Mesenchymal stem cell (in vitro differentiated cells and primary cell): ENCODE measurements around the gene MFSD6.

ENCODE experiments used
- DNase-seq: peaks from one replicate; pipeline ENCODE4 v3.0.0-alpha.2; 2013
- H2AFZ ChIP-seq: one replicate; pipeline ENCODE4 v1.6.1; 2013; ENCODE audit warnings: low read depth, mild to moderate bottlenecking, control low read depth, inconsistent platforms, low read length, moderate library complexity
- H2AK5ac ChIP-seq: 2 replicates; pipeline ENCODE4 v1.6.1; 2013; ENCODE audit warnings: low read length, moderate library complexity, mild to moderate bottlenecking, inconsistent platforms; ENCODE audit not compliant: severe bottlenecking
- H2BK120ac ChIP-seq: one replicate; pipeline ENCODE4 v1.6.1; 2013; ENCODE audit warnings: low read depth, mild to moderate bottlenecking, inconsistent platforms, low read length, moderate library complexity
- H2BK12ac ChIP-seq, 2 experiments: one replicate each; pipeline ENCODE4 v1.6.1; 2013; ENCODE audit warnings: inconsistent platforms in 2 of 2, low read length in 2 of 2, mild to moderate bottlenecking in 2 of 2, moderate library complexity in 2 of 2, control low read depth in 1 of 2
- H2BK15ac ChIP-seq: one replicate; pipeline ENCODE4 v1.6.1; 2013; ENCODE audit warnings: mild to moderate bottlenecking, low read depth, inconsistent platforms; ENCODE audit not compliant: poor library complexity, severe bottlenecking
- H2BK5ac ChIP-seq: 2 replicates; pipeline ENCODE4 v1.6.1; 2013; ENCODE audit warnings: low read depth, mild to moderate bottlenecking, low read length, control low read depth, inconsistent platforms; ENCODE audit not compliant: poor library complexity, severe bottlenecking
- H3K14ac ChIP-seq, 2 experiments: one replicate each; pipeline ENCODE4 v1.6.1; 2013; ENCODE audit warnings: inconsistent platforms in 2 of 2, low read length in 2 of 2, control low read depth in 1 of 2, mild to moderate bottlenecking in 1 of 2, moderate library complexity in 1 of 2
- H3K18ac ChIP-seq, 2 experiments: one replicate each; pipeline ENCODE4 v1.6.1; 2013; ENCODE audit warnings: inconsistent platforms in 2 of 2, low read length in 2 of 2, control low read depth in 1 of 2, low read depth in 1 of 2, mild to moderate bottlenecking in 1 of 2
- H3K23ac ChIP-seq, 2 experiments: one replicate each; pipeline ENCODE4 v1.6.1; 2013; ENCODE audit warnings: inconsistent platforms in 2 of 2, low read length in 2 of 2, mild to moderate bottlenecking in 2 of 2, moderate library complexity in 2 of 2, control low read depth in 1 of 2
- H3K27ac ChIP-seq: 2 replicates; pipeline ENCODE4 v1.5.1; 2013; ENCODE audit warnings: mild to moderate bottlenecking, moderate library complexity, low read length, control low read depth, inconsistent platforms; ENCODE audit not compliant: poor library complexity, severe bottlenecking
- H3K27me3 ChIP-seq, 2 experiments: 2 replicates each; pipeline versions ENCODE4 v1.6.1 to v1.7.0; 2013; ENCODE audit warnings: low read length in 2 of 2, mild to moderate bottlenecking in 2 of 2, moderate library complexity in 2 of 2, control low read depth in 1 of 2, inconsistent platforms in 1 of 2; ENCODE audit not compliant: control insufficient read depth in 1 of 2, insufficient read depth in 1 of 2
- H3K36me3 ChIP-seq, 2 experiments: 2 replicates each; pipeline versions ENCODE4 v1.6.1 to v1.7.0; 2013; ENCODE audit warnings: low read length in 2 of 2, control low read depth in 1 of 2, inconsistent platforms in 1 of 2, low read depth in 1 of 2, mild to moderate bottlenecking in 1 of 2; ENCODE audit not compliant: insufficient read depth in 2 of 2, control insufficient read depth in 1 of 2
- H3K4ac ChIP-seq, 2 experiments: one replicate each; pipeline ENCODE4 v1.6.1; 2013; ENCODE audit warnings: inconsistent platforms in 2 of 2, low read length in 2 of 2, mild to moderate bottlenecking in 2 of 2, moderate library complexity in 2 of 2, control low read depth in 1 of 2, low read depth in 1 of 2
- H3K4me1 ChIP-seq: 2 replicates; pipeline ENCODE4 v1.6.1; 2013; ENCODE audit warnings: low read depth, low read length, control low read depth; ENCODE audit not compliant: control insufficient read depth, insufficient read depth
- H3K4me2 ChIP-seq: 2 replicates; pipeline ENCODE4 v1.6.1; 2013; ENCODE audit warnings: low read length, mild to moderate bottlenecking, inconsistent platforms; ENCODE audit not compliant: poor library complexity, severe bottlenecking
- H3K4me3 ChIP-seq, 2 experiments: 2 replicates each; pipeline versions ENCODE4 v1.5.1 to v1.7.0; 2013; ENCODE audit warnings: low read length in 2 of 2, mild to moderate bottlenecking in 2 of 2, control low read depth in 1 of 2, low read depth in 1 of 2; ENCODE audit not compliant: insufficient read depth in 1 of 2
- H3K79me1 ChIP-seq: replicated peaks from 2 replicates; pipeline ENCODE4 v1.6.1; 2013; ENCODE audit warnings: mild to moderate bottlenecking, control low read depth, low read length, inconsistent platforms; ENCODE audit not compliant: poor library complexity, severe bottlenecking
- H3K9ac ChIP-seq: 2 replicates; pipeline ENCODE4 v1.7.0; 2013; ENCODE audit warnings: mild to moderate bottlenecking, low read length, moderate library complexity
- H3K9me3 ChIP-seq: 2 replicates; pipeline ENCODE4 v1.7.0; 2013; ENCODE audit warnings: mild to moderate bottlenecking, low read length; ENCODE audit not compliant: control insufficient read depth
- H4K8ac ChIP-seq: one replicate; pipeline ENCODE4 v1.6.1; 2013; ENCODE audit warnings: inconsistent platforms, mild to moderate bottlenecking, low read length, moderate library complexity
- H4K91ac ChIP-seq: one replicate; pipeline ENCODE4 v1.6.1; 2013; ENCODE audit warnings: mild to moderate bottlenecking, low read length, inconsistent platforms
- WGBS: methylation state at CpG from one replicate; pipeline ENCODE4 v1.1.7; 2013; ENCODE audit warnings: mixed read lengths; 5-methylcytosine and 5-hydroxymethylcytosine counted together

MFSD6 gene

GRCh38 chr2:190387422-190387821, 20.7 kb upstream of the MFSD6 start:
- Histone ChIP-seq H2BK5ac (no peak overlapping the region), H3K4me3 (no peak overlapping the region), H2AK5ac (no peak overlapping the region), H3K4me2 (no peak overlapping the region), H2AFZ (no peak overlapping the region), H3K27ac (no peak overlapping the region), H3K9ac (no peak overlapping the region), H3K23ac (no peak overlapping the region), H3K9me3 (no peaks in the 10 kb centered on the region), H3K36me3 (no peaks in the 10 kb centered on the region), H3K27me3 (no peaks in the 10 kb centered on the region), H4K8ac (no peak overlapping the region), H2BK12ac (no peak overlapping the region), H2BK120ac (no peak overlapping the region), H3K14ac (no peak overlapping the region), H3K79me1 (no peaks in the 10 kb centered on the region), H3K4ac (no peak overlapping the region), H2BK15ac (no peak overlapping the region), H3K18ac (no peak overlapping the region), H3K4me1 (no peaks in the 10 kb centered on the region), H4K91ac (no peak overlapping the region)
- 87% methylated on average over 3 of the region's 3 CpGs for WGBS
- no peak for DNase-seq

- no peak overlapping the region for H3K14ac ChIP-seq
- no peak overlapping the region for H4K91ac ChIP-seq
- no peak overlapping the region for H3K27ac ChIP-seq
- no peak for DNase-seq
- no peak overlapping the region for H2AFZ ChIP-seq
- H3K4ac ChIP-seq = no peak overlapping the region
- no peak overlapping the region for H4K8ac ChIP-seq
- no peaks in the 10 kb centered on the region for H3K36me3 ChIP-seq
- H3K4me2 ChIP-seq = no peak overlapping the region
- 80% methylated on average over 1 of the region's 2 CpGs for WGBS
- H3K23ac ChIP-seq = no peak overlapping the region
- H3K18ac ChIP-seq = no peak overlapping the region
- H2BK5ac ChIP-seq = no peak overlapping the region
- H3K79me1 ChIP-seq = no peaks in the 10 kb centered on the region
- H2AK5ac ChIP-seq = no peak overlapping the region
- no peaks in the 10 kb centered on the region for H3K9me3 ChIP-seq
- H2BK12ac ChIP-seq = no peak overlapping the region
- H3K4me3 ChIP-seq = no peak overlapping the region
- H2BK15ac ChIP-seq = no peak overlapping the region
- no peaks in the 10 kb centered on the region for H3K27me3 ChIP-seq
- no peaks in the 10 kb centered on the region for H3K4me1 ChIP-seq
- H3K9ac ChIP-seq = no peak overlapping the region
- H2BK120ac ChIP-seq = no peak overlapping the region
These were observed 11.9 kb upstream of the MFSD6 start for GRCh38 chr2:190396271-190396670.

GRCh38 chr2:190402986-190403603, 5.1 kb upstream of the MFSD6 start:
- Histone ChIP-seq H4K8ac (no peak overlapping the region), H3K9ac (no peak overlapping the region), H3K4ac (no peak overlapping the region), H4K91ac (no peak overlapping the region), H2BK15ac (no peak overlapping the region), H2BK120ac (no peak overlapping the region), H3K14ac (no peak overlapping the region), H3K23ac (no peak overlapping the region), H2AFZ (no peak overlapping the region), H2BK5ac (no peak overlapping the region), H3K4me1 (peaks cover 5% of the 10 kb centered on the region), H2AK5ac (no peak overlapping the region), H2BK12ac (no peak overlapping the region), H3K79me1 (no peaks in the 10 kb centered on the region), H3K18ac (no peak overlapping the region), H3K36me3 (no peaks in the 10 kb centered on the region), H3K4me2 (no peak overlapping the region), H3K9me3 (no peaks in the 10 kb centered on the region), H3K27ac (no peak overlapping the region), H3K4me3 (no peak overlapping the region), H3K27me3 (no peaks in the 10 kb centered on the region)
- DNase-seq = no peak
- WGBS = 84% methylated on average over 4 of the region's 5 CpGs

GRCh38 chr2:190404487-190404886, 3.7 kb upstream of the MFSD6 start:
- Histone ChIP-seq H2AK5ac (no peak overlapping the region), H2AFZ (no peak overlapping the region), H3K36me3 (no peaks in the 10 kb centered on the region), H3K4me1 (peaks cover 5% of the 10 kb centered on the region), H3K79me1 (no peaks in the 10 kb centered on the region), H2BK15ac (no peak overlapping the region), H2BK120ac (no peak overlapping the region), H3K9me3 (no peaks in the 10 kb centered on the region), H2BK5ac (no peak overlapping the region), H3K4ac (no peak overlapping the region), H2BK12ac (no peak overlapping the region), H3K4me2 (no peak overlapping the region), H3K27ac (no peak overlapping the region), H3K9ac (no peak overlapping the region), H3K4me3 (no peak overlapping the region), H3K27me3 (no peaks in the 10 kb centered on the region), H3K14ac (no peak overlapping the region), H3K23ac (no peak overlapping the region), H3K18ac (no peak overlapping the region), H4K8ac (no peak overlapping the region), H4K91ac (no peak overlapping the region)
- no peak for DNase-seq
